OCI-LY1 (cell line): ENCODE data around the gene SPSB1.

Experiments used
- EZH2 ChIP-seq: fragments of 200-600 bp; sonication (generic), shearing (Covaris generic); IDR thresholded peaks from 2 replicates; pipeline ENCODE4 v1.8.0; 2017; ENCODE audit warnings: borderline replicate concordance, mixed run types, mild to moderate bottlenecking, antibody characterized with exemption, low read length, moderate library complexity, mixed read lengths
- TF ChIP-seq, protein P1 (sequence below): fragments of 200-600 bp; sonication (generic), shearing (Covaris generic); IDR thresholded peaks from 2 replicates; pipeline ENCODE4 v1.5.1; 2017; ENCODE audit warnings: mild to moderate bottlenecking, antibody characterized with exemption, low read length, moderate library complexity, mixed read lengths

DNA sequence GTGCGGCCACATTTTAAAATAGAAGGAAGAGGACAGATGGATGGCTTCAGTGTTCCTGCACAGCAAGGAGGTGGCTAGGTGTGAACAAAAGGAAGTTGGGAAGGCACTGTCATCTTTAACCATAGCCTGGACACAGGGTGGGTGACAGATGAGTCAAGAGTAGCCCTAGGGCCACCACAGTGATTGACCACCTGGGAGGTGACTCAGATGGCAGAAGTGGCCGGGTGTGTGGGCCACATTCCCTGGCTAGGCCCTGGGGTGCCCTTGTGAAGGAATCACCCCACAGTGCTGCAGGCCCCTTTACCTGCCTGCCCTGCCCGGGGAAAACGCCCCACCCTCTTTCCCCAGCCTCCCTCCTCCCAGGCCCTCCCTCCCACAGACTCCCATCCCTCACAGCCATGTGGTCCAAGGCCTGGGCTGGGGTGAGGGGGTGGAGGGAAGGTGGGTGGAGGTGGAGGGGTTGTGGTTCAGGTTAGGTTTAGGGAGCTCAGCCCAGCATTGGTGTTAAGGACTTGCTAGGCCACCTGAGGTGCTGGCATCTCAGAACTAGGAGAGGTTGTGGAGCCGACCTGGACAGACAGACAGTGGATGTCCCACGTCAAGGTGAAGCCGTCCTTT, 59.1 kb downstream of the SPSB1 start:
- TF ChIP-seq, protein P1, sequence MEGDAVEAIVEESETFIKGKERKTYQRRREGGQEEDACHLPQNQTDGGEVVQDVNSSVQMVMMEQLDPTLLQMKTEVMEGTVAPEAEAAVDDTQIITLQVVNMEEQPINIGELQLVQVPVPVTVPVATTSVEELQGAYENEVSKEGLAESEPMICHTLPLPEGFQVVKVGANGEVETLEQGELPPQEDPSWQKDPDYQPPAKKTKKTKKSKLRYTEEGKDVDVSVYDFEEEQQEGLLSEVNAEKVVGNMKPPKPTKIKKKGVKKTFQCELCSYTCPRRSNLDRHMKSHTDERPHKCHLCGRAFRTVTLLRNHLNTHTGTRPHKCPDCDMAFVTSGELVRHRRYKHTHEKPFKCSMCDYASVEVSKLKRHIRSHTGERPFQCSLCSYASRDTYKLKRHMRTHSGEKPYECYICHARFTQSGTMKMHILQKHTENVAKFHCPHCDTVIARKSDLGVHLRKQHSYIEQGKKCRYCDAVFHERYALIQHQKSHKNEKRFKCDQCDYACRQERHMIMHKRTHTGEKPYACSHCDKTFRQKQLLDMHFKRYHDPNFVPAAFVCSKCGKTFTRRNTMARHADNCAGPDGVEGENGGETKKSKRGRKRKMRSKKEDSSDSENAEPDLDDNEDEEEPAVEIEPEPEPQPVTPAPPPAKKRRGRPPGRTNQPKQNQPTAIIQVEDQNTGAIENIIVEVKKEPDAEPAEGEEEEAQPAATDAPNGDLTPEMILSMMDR, result no peak
- no peak for TF ChIP-seq EZH2
